HG02885 (cell line): ENCODE measurements around the gene LIPC.

Experiments used
- ATAC-seq: cut with Tn5 transposase; IDR thresholded peaks from one replicate; pipeline ENCODE4 v1.9.1; 2021; ENCODE audit warnings: mild to moderate bottlenecking; ENCODE audit not compliant: unreplicated experiment, poor library complexity

Gene LIPC

GRCh38 chr15:58431221-58432149 lies at the start of gene LIPC:
LIPC (plus strand) TSS chr15:58431991; CDS start chr15:58432033, 42 bp downstream.
- no peak for ATAC-seq

DNA sequence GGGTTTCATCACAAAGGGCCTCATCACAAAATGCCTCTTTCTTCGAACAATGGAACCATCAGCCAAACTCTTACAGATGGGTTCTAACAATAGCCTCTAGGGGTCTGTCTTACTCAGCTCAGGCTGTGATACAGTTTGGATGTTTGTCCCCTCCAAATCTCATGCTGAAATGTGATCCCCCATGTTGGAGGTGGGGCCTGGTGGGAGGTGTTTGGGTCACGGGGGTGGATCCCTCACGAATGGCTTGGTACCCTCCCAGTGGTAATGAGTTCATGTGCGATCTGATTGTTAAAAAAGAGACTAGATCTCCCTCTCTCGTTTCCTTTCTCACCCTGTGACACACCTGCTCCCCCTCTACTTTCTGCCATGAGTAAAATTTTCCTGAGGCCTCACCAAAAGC lies 47.9 kb upstream of the LIPC start:
- no peak for ATAC-seq

DNA sequence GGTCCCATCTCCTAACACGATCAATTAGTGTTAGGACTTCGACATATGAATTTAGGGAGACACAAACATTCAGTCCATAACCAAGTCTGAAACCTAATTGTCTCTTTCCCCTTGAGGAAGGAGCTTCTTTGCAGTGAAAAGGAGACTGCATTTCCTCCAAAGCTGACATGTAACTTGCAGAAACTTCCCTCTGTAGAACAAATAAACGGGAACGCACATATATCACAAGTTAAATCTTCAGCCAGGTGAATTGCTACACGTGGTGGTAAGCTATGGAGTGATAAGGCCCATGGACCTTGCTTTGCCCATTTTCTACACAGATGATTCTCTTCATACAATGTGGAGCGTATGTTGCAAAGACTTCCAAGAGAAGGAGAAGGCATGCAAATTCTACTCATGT lies 47.1 kb upstream of the LIPC start:
- ATAC-seq: no peak

GRCh38 chr15:58386081-58386480 lies 45.7 kb upstream of the LIPC start:
- no peak for ATAC-seq

- no peak for ATAC-seq
These were observed 45.1 kb upstream of the LIPC start for GRCh38 chr15:58386641-58387040.

DNA sequence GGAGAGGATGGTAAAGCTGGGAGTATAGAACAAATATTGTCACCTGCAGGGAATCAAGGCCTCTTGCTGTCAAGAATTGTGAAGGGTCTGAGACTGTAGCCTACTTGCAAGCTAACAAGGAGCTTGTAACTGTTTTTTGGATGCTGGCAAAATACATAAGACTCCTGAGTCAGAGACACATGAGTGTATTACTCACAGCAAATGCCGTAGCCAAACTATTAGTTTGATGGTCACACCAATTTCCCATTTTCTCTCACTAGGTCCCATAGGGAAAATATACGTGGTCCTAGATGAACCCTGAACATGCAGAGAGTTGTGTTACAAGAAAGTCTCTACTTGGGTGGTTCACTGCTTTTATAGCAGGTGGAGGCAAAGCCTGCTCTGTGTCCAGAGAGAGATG lies 44.7 kb upstream of the LIPC start:
- no peak for ATAC-seq

DNA sequence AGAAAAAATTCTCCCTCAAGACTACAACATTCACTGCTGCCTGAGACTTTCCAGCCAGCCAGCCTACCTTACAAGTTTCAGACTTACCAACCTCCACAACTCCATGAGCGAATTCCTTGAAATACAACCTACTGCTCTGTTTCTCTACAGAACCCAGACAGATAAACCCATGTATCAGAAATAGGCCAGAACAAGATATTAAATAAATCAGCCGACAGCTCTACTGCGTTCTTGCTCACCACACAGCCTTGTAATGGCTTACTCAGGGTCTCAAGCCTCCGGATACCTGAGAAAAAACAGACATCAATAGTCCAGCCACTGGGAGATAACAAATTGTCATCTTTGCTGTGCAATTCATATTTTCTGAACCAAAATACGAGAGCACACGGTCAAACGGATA lies 43.6 kb upstream of the LIPC start:
- ATAC-seq: no peak

DNA sequence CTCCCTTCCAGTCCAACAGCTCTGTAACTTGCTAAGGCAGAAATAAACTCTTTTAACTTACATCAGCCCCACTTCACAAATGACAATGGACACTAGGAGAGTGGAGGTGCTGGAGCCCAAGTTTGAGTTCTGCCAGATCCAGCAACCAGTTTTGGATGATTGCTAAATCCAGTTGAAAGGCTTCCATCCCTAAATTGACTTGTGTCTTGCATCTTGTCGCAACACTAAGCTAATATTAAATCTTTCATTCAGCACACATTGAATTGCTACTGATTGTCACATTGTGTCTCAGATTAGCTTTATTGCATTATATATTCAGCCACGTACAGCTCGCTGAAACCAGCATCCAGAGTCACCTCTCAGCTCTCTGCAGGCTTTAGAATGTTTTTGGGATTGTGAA lies 41.7 kb upstream of the LIPC start:
- ATAC-seq: no peak

DNA sequence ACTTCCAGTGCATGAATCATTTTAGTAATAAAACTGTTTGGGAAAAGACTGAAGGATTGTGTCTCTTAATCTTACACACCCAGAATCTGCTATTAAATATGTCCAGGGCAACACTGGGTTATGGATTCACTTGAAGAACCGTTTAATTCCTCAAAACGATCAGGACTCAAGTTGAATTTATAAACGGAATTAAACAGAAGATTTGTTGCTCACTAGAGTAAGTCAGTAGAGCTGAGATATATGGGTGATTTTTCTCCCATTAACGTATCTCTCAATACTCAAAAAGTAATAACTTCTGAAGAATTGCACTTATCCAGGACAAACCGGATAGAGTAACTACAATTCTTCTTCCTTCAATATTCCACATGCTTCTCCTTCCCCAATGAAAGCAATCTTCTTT lies 41.1 kb upstream of the LIPC start:
- no peak for ATAC-seq

GRCh38 chr15:58391088-58391487 lies 40.7 kb upstream of the LIPC start:
- no peak for ATAC-seq

DNA sequence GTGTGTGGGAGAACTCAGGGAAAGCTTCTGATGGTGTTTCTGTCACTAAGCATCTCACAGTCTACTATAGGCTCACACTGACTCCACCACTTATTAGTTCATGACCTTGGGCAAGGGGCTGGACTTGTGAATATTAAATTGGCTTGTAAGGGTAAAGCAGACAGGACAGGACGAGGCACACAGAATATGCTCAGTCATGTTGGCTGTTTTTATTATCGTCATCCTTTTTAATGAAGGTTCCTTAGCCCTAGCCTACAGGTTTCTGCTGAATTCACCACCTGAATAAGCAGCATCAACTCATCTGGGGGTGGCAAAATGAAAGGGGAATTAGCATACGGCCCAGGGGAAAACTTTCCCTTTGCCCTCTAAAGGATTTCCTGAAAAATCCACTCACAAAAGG lies 39.6 kb upstream of the LIPC start:
- no peak for ATAC-seq

- ATAC-seq: no peak
These were observed 39.1 kb upstream of the LIPC start for GRCh38 chr15:58392611-58393161.

GRCh38 chr15:58393241-58393662 lies 38.5 kb upstream of the LIPC start:
- ATAC-seq: no peak

- no peak for ATAC-seq
These were observed 35.6 kb upstream of the LIPC start for GRCh38 chr15:58396181-58396580.

DNA sequence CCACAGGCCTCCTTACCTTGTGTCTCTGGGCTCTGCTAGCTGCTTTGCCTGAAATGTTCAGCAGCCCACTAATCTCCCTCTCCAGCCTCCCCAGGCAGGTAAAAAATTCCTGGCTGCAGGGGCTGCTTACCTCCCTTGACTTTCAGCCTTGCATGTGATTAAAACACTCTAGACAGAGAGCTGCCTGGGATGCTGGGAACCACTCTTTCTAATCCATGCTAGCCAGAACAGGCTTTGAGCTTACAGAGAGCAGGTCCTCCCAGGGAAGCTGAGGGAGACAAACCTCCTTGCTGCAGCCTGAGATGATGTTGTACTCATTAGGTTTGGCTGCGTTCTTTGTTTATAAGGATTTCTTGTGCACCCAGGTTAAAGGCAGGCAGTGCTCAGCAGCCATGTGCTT lies 33.7 kb upstream of the LIPC start:
- no peak for ATAC-seq

DNA sequence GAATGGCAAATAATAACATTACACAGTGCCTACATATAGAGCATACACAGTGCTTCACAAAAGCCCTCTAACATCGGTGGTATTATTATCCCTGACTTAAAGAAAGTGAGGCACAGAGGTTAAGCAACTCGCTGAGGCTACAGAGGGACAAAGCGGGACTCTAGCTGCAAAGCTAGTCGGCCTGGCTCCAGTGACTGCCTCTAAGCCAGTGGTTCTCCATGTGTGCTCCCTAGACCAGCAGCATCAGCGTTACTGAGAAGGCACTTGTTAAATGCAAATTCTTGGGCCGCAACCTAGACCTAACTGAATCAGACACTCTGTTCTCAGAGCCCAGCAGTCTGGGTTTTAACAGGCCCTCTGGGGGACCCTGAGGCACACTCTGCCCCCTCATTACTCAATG lies 33.1 kb upstream of the LIPC start:
- no peak for ATAC-seq

- ATAC-seq: no peak
These were observed 32.1 kb upstream of the LIPC start for GRCh38 chr15:58399739-58400138.

DNA sequence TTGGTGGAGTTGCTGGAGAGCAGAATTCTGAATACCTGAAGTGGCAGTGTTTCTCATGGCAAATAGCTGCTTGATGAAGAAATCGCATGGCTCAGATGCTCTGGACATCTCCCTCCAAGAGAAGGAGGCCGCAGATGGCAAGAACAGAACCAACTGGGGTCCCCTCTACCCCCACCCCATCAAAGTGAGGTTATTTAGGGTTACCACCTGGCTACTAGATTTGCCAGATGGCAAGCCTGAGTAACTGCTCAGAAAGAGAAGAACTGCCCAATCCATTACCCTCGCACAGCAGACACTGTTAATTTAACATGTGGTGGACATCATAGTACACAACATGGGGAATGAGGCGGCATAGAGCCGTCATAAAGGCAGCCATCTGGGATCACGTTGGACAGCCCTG lies 30.5 kb upstream of the LIPC start:
- no peak for ATAC-seq

DNA sequence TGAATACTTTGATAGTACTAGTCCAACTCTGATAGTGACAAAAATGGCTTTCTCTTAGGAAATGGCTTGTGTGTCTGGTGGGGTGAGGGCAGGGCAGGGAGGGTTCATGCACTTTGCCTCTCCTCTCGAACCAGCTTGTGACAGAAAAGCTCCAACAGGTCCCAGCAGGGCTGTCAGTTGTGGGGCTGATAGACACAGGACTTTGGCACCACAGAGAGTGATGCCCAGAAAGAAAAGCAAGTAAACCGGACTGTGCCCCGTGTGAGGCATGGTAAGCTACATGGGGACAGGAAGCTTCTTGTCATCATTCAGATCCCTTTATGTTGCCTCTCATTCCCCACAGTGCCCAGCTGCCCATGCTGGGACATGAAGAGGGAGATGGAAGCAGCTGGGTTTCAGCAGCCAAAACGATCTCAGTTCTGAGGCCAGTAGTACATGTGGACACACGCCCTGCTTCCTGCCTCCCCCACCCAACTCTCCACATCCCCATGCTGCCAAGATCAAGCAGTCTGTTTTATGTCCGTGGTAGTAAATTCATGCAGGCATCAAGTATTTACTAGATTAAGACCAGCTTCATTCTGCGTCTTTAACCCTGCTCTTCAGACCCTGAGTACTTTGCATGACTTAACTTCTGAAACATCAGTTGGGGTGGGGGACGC lies 29.7 kb upstream of the LIPC start:
- no peak for ATAC-seq

DNA sequence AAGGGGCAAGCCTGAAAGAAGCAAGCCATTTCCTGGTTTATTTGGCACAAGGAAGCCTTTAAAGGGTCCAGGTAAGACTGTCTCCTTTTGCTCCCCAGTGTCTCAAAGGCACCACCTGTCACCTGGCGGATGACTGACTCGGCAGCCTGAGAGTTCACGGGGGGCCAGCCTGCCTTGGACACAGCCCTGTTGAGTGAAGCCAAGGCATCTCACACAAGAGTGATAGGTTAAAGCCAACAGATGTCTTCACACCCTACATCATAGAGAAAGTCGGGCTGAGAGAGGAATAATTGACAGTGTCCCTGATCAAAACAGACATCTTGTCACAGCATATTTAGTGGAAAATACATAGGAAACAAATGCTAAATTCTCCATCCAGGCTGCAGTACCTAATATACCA lies 28.2 kb upstream of the LIPC start:
- no peak for ATAC-seq

DNA sequence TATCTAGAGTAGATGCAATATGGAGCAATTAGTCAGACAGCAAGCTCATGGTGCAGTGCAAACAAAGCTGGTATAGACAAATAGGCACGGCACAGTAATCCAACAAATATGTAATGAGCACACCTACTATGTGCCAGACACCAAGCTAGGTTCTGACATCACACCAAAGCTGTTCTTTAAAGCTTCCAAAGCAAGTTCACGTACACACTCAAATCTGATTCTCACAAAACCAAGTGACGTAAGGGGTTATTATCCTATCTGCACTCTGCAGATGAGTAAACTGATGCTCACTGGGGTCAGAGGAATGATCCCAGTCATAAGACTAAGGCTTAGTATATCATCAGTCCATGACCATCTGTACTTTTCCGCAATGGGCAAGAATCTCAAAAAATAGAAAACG lies 27.8 kb upstream of the LIPC start:
- no peak for ATAC-seq
